Stomach (tissue), 9 donors: ENCODE results near the gene EGFR. TPM values are rescaled to one million over a fixed set of nuclear protein-coding genes. Genes with fewer than 3 reads are reported as not detected.
A peak's percentile ranks its signal among the peaks of the same experiment; 100 is the strongest.

ENCODE experiments used
- DNase-seq, 2 donors: peaks; one replicate each; pipeline versions ENCODE4 v3.0.0 to v3.0.0-alpha.2; 2013 to 2019
- H3K27ac ChIP-seq, 5 donors: fragments of 200-600 bp in 4 of 5; sonication (generic) in 4 of 5; one replicate each; pipeline ENCODE4 v1.5.1; 2013 to 2019; ENCODE audit warnings: mild to moderate bottlenecking in 1 of 5, moderate library complexity in 1 of 5
- H3K27me3 ChIP-seq, 3 donors: fragments of 200-600 bp; sonication (generic); one replicate each; pipeline ENCODE4 v1.5.1; 2017 to 2019; ENCODE audit warnings: mixed run types in 1 of 3
- H3K36me3 ChIP-seq, 4 donors: fragments of 200-600 bp; sonication (generic); 1 replicate in 3 of 4; 2 replicates in 1 of 4; pipeline ENCODE4 v1.5.1; 2016 to 2019
- H3K4me1 ChIP-seq, 4 donors: fragments of 200-600 bp; sonication (generic); one replicate each; pipeline ENCODE4 v1.5.1; 2016 to 2019
- H3K4me3 ChIP-seq, 4 donors: fragments of 200-600 bp; sonication (generic) in 3 of 4; one replicate each; pipeline ENCODE4 v1.5.1; 2016 to 2019; ENCODE audit warnings: mild to moderate bottlenecking in 1 of 4
- H3K9me3 ChIP-seq, 4 donors: fragments of 200-600 bp; sonication (generic); one replicate each; pipeline ENCODE4 v1.5.1; 2016 to 2019
- CTCF ChIP-seq, 7 experiments: fragments of 450-650 bp in 4 of 7; fragments of 200-600 bp in 3 of 7; sonication (generic) in 3 of 7; IDR thresholded peaks; one replicate each; pipeline ENCODE4 v1.5.1; 2016 to 2019; ENCODE audit warnings: antibody characterized with exemption in 7 of 7, control low read depth in 2 of 7, mild to moderate bottlenecking in 1 of 7
- EP300 ChIP-seq: sonication (generic); formaldehyde crosslinking; IDR thresholded peaks from one replicate; pipeline ENCODE4 v1.6.1; 2017; ENCODE audit warnings: antibody characterized with exemption
- POLR2A ChIP-seq, 4 donors: fragments of 450-650 bp; IDR thresholded peaks; one replicate each; pipeline ENCODE4 v1.6.1; 2016; ENCODE audit warnings: antibody characterized with exemption in 4 of 4, control low read depth in 2 of 4, mild to moderate bottlenecking in 1 of 4, moderate library complexity in 1 of 4
- POLR2AphosphoS5 ChIP-seq, 3 donors: sonication (generic); formaldehyde crosslinking; IDR thresholded peaks; one replicate each; pipeline ENCODE4 v1.6.1; 2016; ENCODE audit warnings: antibody characterized with exemption in 3 of 3
- WGBS, 5 donors: extraction: QIAGEN DNeasy Blood & Tissue Kit in 3 of 5; methylation state at CpG; one replicate each; pipeline versions ENCODE4 v1.1.5 to v1.1.7; 2013 to 2018; 5-methylcytosine and 5-hydroxymethylcytosine counted together
- intact Hi-C: fragments of 100-400 bp; cut with DNase I; formaldehyde crosslinking; loops from one replicate; pipeline ENCODE4 v1.15.1; 2023; ENCODE audit warnings: low total_unique reads
- polyA plus RNA-seq, 3 donors: library from polyadenylated mRNA; stranded (reverse); fragments of 200-250 nt; gene quantifications; one replicate each; pipeline ENCODE4 v1.2.3, GENCODE V29; 2013
- total RNA-seq, 5 donors: library from RNA; depleted of rRNA; stranded (reverse); fragments of >200 nt; gene quantifications; one replicate each; pipeline versions ENCODE4 v1.1.0 to v1.2.3, GENCODE V29; 2014 to 2016
- donor health status: healthy with polysubstance abuse.
- donor health status: Bipolar disorder and iron deficiency.
- donor health status: healthy.

EGFR gene
- total and polyA plus RNA-seq, 8 donors, result 3.4 to 43.4 (median 32.6) TPM

DNA sequence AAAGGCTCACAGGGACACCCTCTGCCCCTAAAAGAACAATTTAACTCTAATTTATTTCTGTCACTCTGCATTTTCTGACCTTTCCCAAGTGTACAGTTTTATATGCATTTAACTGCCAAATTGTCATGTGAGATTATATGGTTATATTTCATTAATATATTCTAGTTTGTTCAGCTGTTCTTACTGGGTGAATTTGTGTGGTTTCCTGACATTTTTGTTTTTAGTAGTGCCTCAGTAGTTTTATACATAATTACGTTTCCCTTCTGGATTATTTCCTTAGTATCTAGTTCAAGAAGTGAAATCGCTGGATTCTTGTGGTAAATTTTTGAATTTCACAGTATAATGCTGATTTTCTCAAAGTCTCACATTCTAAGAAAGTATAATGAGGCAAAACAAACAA lies 41.3 kb downstream of the EGFR start:
- H3K36me3 ChIP-seq, result no peaks in the 10 kb centered on the region
- no peaks in the 10 kb centered on the region for H3K27me3 ChIP-seq
- intact Hi-C loops, result no loop called here
- H3K9me3 ChIP-seq, result no peaks in the 10 kb centered on the region
- DNase-seq, result no peak
- no peak for TF ChIP-seq POLR2A (IDR thresholded peaks at IDR 0.05)
- no peak for TF ChIP-seq EP300
- no peak for TF ChIP-seq CTCF (IDR thresholded peaks at IDR 0.05)
- no peak for TF ChIP-seq POLR2AphosphoS5 (IDR thresholded peaks at IDR 0.05)
- peak overlapping the region in 1 of 5 donors; percentile 4 for H3K27ac ChIP-seq
- peaks cover 0 to 23% (median 12%) of the 10 kb centered on the region in 4 donors for H3K4me1 ChIP-seq
- WGBS, 5 donors, result 86 to 95% (median 88%) methylated on average over 2 of the region's 2 CpGs
- no peak overlapping the region for H3K4me3 ChIP-seq

DNA sequence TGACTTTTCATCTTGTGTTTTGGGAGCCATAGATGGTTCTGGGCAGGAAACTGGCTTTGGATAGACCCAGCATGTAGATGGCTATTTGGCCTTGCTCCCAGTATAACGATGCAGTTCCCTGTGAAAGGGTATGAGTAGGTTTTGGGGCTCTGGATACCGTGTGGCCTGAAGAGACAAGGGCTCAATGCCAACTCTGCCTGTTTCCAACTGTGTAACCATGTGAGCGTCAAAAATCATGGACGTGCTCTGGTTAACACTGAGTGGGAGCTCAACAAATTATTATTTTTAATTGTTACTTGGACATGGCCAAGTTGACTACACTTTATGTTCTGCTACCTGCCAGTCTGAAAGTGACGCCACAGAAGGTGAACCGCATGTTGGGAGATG lies 41.8 kb downstream of the EGFR start:
- DNase-seq, result no peak
- Histone ChIP-seq H3K9me3 (no peaks in the 10 kb centered on the region), H3K27me3 (no peaks in the 10 kb centered on the region), H3K4me1 (peaks cover 0 to 27% (median 17%) of the 10 kb centered on the region in 4 donors), H3K4me3 (no peak overlapping the region), H3K36me3 (no peaks in the 10 kb centered on the region), H3K27ac (peak overlapping the region in 2 of 5 donors; percentile 2 to 4)
- WGBS, 5 donors, result 81 to 89% (median 86%) methylated on average over 6 of the region's 6 CpGs
- intact Hi-C loops, result no loop called here
- TF ChIP-seq POLR2A (IDR thresholded peaks at IDR 0.05), result no peak
- no peak for TF ChIP-seq EP300
- no peak for TF ChIP-seq CTCF (IDR thresholded peaks at IDR 0.05)
- TF ChIP-seq POLR2AphosphoS5 (IDR thresholded peaks at IDR 0.05), result no peak

- Histone ChIP-seq H3K27ac (no peak overlapping the region), H3K4me1 (peaks cover 9 to 39% (median 28%) of the 10 kb centered on the region in 4 donors), H3K36me3 (no peaks in the 10 kb centered on the region), H3K27me3 (no peaks in the 10 kb centered on the region), H3K9me3 (no peaks in the 10 kb centered on the region), H3K4me3 (no peak overlapping the region)
- WGBS, 5 donors, result 84 to 87% (median 87%) methylated on average over 8 to 10 of the region's 10 CpGs
- TF ChIP-seq POLR2AphosphoS5 (IDR thresholded peaks at IDR 0.05) (no peak), EP300 (no peak), CTCF (IDR thresholded peaks at IDR 0.05) (no peak), POLR2A (IDR thresholded peaks at IDR 0.05) (no peak)
- intact Hi-C loops, result no loop called here
- DNase-seq, result no peak
Observed at GRCh38 chr7:55061726-55062499, 43.1 kb downstream of the EGFR start.

GRCh38 chr7:55063061-55063460 lies 44.2 kb downstream of the EGFR start:
- intact Hi-C loops, result no loop called here

DNA sequence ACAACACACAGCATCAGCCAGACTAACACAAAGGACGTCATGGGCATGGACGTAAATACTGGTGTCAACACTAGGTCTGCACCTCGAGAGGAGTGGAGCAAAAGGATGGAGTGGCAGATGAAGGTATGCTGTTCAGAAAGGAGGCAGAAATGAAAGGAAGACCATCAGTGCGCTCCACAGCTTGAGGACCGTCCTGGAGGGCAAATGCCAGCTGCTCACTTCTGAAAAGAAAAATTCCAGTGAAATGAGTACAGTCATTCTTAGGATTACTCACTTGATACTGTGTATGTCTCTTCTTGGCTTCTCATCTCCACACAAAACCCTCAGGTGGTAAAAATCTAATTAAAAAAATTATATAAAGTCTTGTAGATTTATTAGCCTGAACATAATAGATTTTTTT lies 44.8 kb downstream of the EGFR start:
- TF ChIP-seq CTCF (IDR thresholded peaks at IDR 0.05) (no peak), POLR2AphosphoS5 (IDR thresholded peaks at IDR 0.05) (no peak), EP300 (no peak), POLR2A (IDR thresholded peaks at IDR 0.05) (no peak)
- no peak overlapping the region for H3K4me3 ChIP-seq
- no peaks in the 10 kb centered on the region for H3K27me3 ChIP-seq
- WGBS, 5 donors, result 80 to 88% (median 87%) methylated on average over 5 of the region's 5 CpGs
- intact Hi-C loops, result no loop called here
- no peak overlapping the region for H3K27ac ChIP-seq
- peaks cover 0 to 3% (median 0%) of the 10 kb centered on the region in 4 donors for H3K36me3 ChIP-seq
- H3K9me3 ChIP-seq, result no peaks in the 10 kb centered on the region
- peaks cover 10 to 41% (median 30%) of the 10 kb centered on the region in 4 donors for H3K4me1 ChIP-seq
- no peak for DNase-seq

More at GRCh38 chr7:55063061-55063460, 44.2 kb downstream of the EGFR start:
- H3K4me1 ChIP-seq, result peaks cover 10 to 41% (median 30%) of the 10 kb centered on the region in 4 donors
- H3K27ac ChIP-seq, result no peak overlapping the region
- H3K4me3 ChIP-seq, result no peak overlapping the region
- H3K27me3 ChIP-seq, result no peaks in the 10 kb centered on the region
- H3K36me3 ChIP-seq, result no peaks in the 10 kb centered on the region
- TF ChIP-seq POLR2AphosphoS5 (IDR thresholded peaks at IDR 0.05) (no peak), POLR2A (IDR thresholded peaks at IDR 0.05) (no peak)
- no peaks in the 10 kb centered on the region for H3K9me3 ChIP-seq
- no peak for DNase-seq
- 80 to 95% (median 90%) methylated on average over 7 of the region's 7 CpGs for WGBS, 5 donors
